ENCODE data around the gene OSGIN1. TPM values are rescaled to one million over a fixed set of nuclear protein-coding genes. Genes with fewer than 3 reads are reported as not detected.
"Not testable (repeated sequence)": the region's sequence is repeated elsewhere in the genome, so short reads cannot be mapped to it uniquely, and the experiment has no call there.

The OSGIN1 gene
- total RNA-seq, 1 experiment from 2014 or later, result 13.9 TPM

- BruUV-seq (replicated peaks), result no TSS peak
- DNase-seq, result no peak
- no peak overlapping the region for H3K27ac Mint-ChIP-seq (ENCODE audit: unreplicated experiment)
- peaks cover 9% of the 10 kb centered on the region for H3K36me3 Mint-ChIP-seq (ENCODE audit: insufficient read depth, unreplicated experiment)
- intact Hi-C loops (cut with micrococcal nuclease; ENCODE audit: unreplicated experiment), result no loop called here
- TF ChIP-seq, protein P1, sequence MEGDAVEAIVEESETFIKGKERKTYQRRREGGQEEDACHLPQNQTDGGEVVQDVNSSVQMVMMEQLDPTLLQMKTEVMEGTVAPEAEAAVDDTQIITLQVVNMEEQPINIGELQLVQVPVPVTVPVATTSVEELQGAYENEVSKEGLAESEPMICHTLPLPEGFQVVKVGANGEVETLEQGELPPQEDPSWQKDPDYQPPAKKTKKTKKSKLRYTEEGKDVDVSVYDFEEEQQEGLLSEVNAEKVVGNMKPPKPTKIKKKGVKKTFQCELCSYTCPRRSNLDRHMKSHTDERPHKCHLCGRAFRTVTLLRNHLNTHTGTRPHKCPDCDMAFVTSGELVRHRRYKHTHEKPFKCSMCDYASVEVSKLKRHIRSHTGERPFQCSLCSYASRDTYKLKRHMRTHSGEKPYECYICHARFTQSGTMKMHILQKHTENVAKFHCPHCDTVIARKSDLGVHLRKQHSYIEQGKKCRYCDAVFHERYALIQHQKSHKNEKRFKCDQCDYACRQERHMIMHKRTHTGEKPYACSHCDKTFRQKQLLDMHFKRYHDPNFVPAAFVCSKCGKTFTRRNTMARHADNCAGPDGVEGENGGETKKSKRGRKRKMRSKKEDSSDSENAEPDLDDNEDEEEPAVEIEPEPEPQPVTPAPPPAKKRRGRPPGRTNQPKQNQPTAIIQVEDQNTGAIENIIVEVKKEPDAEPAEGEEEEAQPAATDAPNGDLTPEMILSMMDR (IDR thresholded peaks at IDR 0.05; ENCODE audit: unreplicated experiment), result no peak
- no peak overlapping the region for H3K4me3 Mint-ChIP-seq (ENCODE audit: low read depth, unreplicated experiment)
- H3K9me3 Mint-ChIP-seq (ENCODE audit: low read depth, unreplicated experiment), result no peaks in the 10 kb centered on the region
- H3K27me3 Mint-ChIP-seq (ENCODE audit: unreplicated experiment), result peaks cover 31% of the 10 kb centered on the region
- peaks cover 19% of the 10 kb centered on the region for H3K4me1 Mint-ChIP-seq (ENCODE audit: low read depth, unreplicated experiment)
- CTCF ChIA-PET, result interaction anchor here (0.7 kb wide), 1 partner anchor 10 kb away, joined by 5 read pairs; no protein-coding TSS in a partner anchor
These were observed 13.7 kb upstream of the OSGIN1 start for GRCh38 chr16:83939266-83939855.

GRCh38 chr16:83940119-83940518, 12.9 kb upstream of the OSGIN1 start:
- Mint-ChIP-seq H3K4me3 (ENCODE audit: low read depth, unreplicated experiment) (no peak overlapping the region), H3K36me3 (ENCODE audit: insufficient read depth, unreplicated experiment) (peaks cover 6% of the 10 kb centered on the region), H3K4me1 (ENCODE audit: low read depth, unreplicated experiment) (peaks cover 13% of the 10 kb centered on the region), H3K27ac (ENCODE audit: unreplicated experiment) (no peak overlapping the region), H3K9me3 (ENCODE audit: low read depth, unreplicated experiment) (no peaks in the 10 kb centered on the region), H3K27me3 (ENCODE audit: unreplicated experiment) (peaks cover 23% of the 10 kb centered on the region)
- TF ChIP-seq, protein P1 (IDR thresholded peaks at IDR 0.05; ENCODE audit: unreplicated experiment), result no peak
- BruUV-seq (replicated peaks), result no TSS peak
- CTCF ChIA-PET, result interaction anchor here (0.7 kb wide), 1 partner anchor 11 kb away, joined by 5 read pairs; no protein-coding TSS in a partner anchor
- intact Hi-C loops (cut with micrococcal nuclease; ENCODE audit: unreplicated experiment), result no loop called here
- DNase-seq, result no peak

- peaks cover 16% of the 10 kb centered on the region for H3K27me3 Mint-ChIP-seq (ENCODE audit: unreplicated experiment)
- TF ChIP-seq, protein P1 (IDR thresholded peaks at IDR 0.05; ENCODE audit: unreplicated experiment), result no peak
- CTCF ChIA-PET, result no interaction called here
- no peak overlapping the region for H3K4me3 Mint-ChIP-seq (ENCODE audit: low read depth, unreplicated experiment)
- peaks cover 9% of the 10 kb centered on the region for H3K4me1 Mint-ChIP-seq (ENCODE audit: low read depth, unreplicated experiment)
- intact Hi-C loops (cut with micrococcal nuclease; ENCODE audit: unreplicated experiment), result no loop called here
- no TSS peak for BruUV-seq (replicated peaks)
- no peak for DNase-seq
- no peak overlapping the region for H3K27ac Mint-ChIP-seq (ENCODE audit: unreplicated experiment)
- no peaks in the 10 kb centered on the region for H3K9me3 Mint-ChIP-seq (ENCODE audit: low read depth, unreplicated experiment)
- peaks cover 6% of the 10 kb centered on the region for H3K36me3 Mint-ChIP-seq (ENCODE audit: insufficient read depth, unreplicated experiment)
These were observed 12.2 kb upstream of the OSGIN1 start for GRCh38 chr16:83940630-83941378.

DNA sequence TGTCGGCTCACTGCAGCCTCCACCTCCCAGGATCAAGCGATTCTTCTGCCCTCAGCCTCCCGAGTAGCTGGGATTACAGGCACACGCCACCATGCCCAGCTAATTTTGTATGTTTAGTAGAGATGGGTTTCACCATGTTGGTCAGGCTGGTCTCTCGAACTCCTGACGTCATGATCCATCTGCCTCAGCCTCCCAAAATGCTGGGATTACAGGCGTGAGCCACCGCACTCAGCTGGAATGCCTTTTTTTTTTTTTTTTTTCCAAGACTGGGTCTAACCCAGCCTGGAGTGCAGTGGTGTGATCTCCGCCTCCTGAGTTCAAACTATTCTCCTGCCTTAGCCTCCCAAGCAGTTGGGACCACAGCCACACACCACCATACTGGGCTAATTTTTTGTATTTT, 11.5 kb upstream of the OSGIN1 start:
- H3K36me3 Mint-ChIP-seq (ENCODE audit: insufficient read depth, unreplicated experiment); H3K27me3 Mint-ChIP-seq (ENCODE audit: unreplicated experiment); H3K4me1 Mint-ChIP-seq (ENCODE audit: low read depth, unreplicated experiment); BruUV-seq (replicated peaks); intact Hi-C loops (cut with micrococcal nuclease; ENCODE audit: unreplicated experiment); CTCF ChIA-PET; H3K27ac Mint-ChIP-seq (ENCODE audit: unreplicated experiment); H3K4me3 Mint-ChIP-seq (ENCODE audit: low read depth, unreplicated experiment); DNase-seq; H3K9me3 Mint-ChIP-seq (ENCODE audit: low read depth, unreplicated experiment): not testable (repeated sequence)

DNA sequence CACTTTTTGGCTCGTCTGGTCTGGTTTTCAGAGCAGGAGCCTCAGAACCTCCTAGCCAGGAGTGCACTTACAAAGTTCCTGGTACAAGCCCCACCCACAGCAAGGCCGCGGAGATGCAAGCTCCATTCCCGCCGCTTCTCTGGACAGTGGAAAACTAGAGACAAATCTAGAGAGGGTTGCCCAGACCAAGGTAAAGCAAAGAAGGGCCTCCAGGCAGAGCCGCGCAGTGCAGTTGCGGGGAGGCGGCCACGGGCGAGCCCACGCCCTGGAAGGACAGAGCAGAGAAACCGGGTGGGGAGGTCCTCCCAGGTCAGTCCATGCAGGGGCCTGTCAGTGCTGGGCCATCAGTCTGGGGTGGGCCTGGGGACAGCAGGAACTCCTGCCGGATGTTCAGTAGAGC, 11.0 kb upstream of the OSGIN1 start:
- Mint-ChIP-seq H3K4me1 (ENCODE audit: low read depth, unreplicated experiment) (peaks cover 9% of the 10 kb centered on the region), H3K4me3 (ENCODE audit: low read depth, unreplicated experiment) (no peak overlapping the region), H3K36me3 (ENCODE audit: insufficient read depth, unreplicated experiment) (peaks cover 6% of the 10 kb centered on the region), H3K27me3 (ENCODE audit: unreplicated experiment) (peaks cover 4% of the 10 kb centered on the region), H3K27ac (ENCODE audit: unreplicated experiment) (no peak overlapping the region), H3K9me3 (ENCODE audit: low read depth, unreplicated experiment) (no peaks in the 10 kb centered on the region)
- TF ChIP-seq, protein P1 (IDR thresholded peaks at IDR 0.05; ENCODE audit: unreplicated experiment), result no peak
- intact Hi-C loops (cut with micrococcal nuclease; ENCODE audit: unreplicated experiment), result no loop called here
- no TSS peak for BruUV-seq (replicated peaks)
- CTCF ChIA-PET, result no interaction called here
- DNase-seq, result no peak
